Fibroblast of lung (primary cell): ENCODE results near the gene ATOH8.

Experiments used
- CTCF ChIP-seq, 2 donors: IDR thresholded peaks in 1 of 2; conservative IDR thresholded peaks in 1 of 2; 1 replicate in 1 of 2; 2 replicates in 1 of 2; pipeline ENCODE4 v1.5.1; 2011 to 2012; ENCODE audit warnings: low read length in 2 of 2, control low read depth in 1 of 2, inconsistent platforms in 1 of 2, low read depth in 1 of 2, mild to moderate bottlenecking in 1 of 2
- EZH2 ChIP-seq: IDR thresholded peaks from 2 replicates; pipeline ENCODE4 v1.5.1; 2012; ENCODE audit warnings: low read length, control low read depth, mild to moderate bottlenecking; ENCODE audit errors: missing control alignments

DNA sequence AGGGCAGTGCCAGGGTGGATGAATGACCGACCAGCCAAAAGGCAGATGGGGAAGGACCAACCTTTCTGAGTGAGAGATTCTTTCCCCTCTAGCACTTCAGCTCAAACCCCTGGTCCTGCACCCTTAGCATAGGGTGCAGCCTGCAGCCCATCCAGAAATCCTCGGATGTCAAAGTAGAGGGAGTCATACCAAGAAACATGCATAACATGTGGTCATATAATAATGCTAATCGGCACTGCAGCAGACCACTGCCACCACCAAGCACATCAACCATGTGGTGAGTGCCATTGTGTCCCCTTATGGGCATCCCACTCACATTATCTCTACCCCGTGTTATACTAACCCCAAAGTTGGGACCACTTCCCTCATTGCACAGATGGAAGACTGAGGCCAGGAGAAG lies 17.7 kb downstream of the ATOH8 start:
- no peak for TF ChIP-seq CTCF (conservative IDR thresholded peaks at IDR 0.05 in 1 of 2, IDR thresholded peaks at IDR 0.05 in 1 of 2; ENCODE audit: low read depth in 1 of 2, low read length in 2 of 2)
- TF ChIP-seq EZH2: no peak
